Nephron (organoid): ENCODE measurements around the gene DDC.

Experiments
- H3K27ac Mint-ChIP-seq, 3 experiments: 2 replicates each; pipeline ENCODE4 v1.8.0; 2020; ENCODE audit warnings: mixed read lengths in 3 of 3, mild to moderate bottlenecking in 2 of 3, moderate library complexity in 1 of 3
- H3K27me3 Mint-ChIP-seq: 2 replicates; pipeline ENCODE4 v1.8.0; 2021; ENCODE audit warnings: low read depth, mild to moderate bottlenecking, moderate library complexity, mixed read lengths
- H3K36me3 Mint-ChIP-seq: 2 replicates; pipeline ENCODE4 v1.8.0; 2020; ENCODE audit warnings: low read depth, mixed read lengths
- H3K4me1 Mint-ChIP-seq: 2 replicates; pipeline ENCODE4 v1.8.0; 2020; ENCODE audit warnings: mixed read lengths
- H3K4me3 Mint-ChIP-seq, 3 experiments: 2 replicates each; pipeline ENCODE4 v1.8.0; 2020; ENCODE audit warnings: mild to moderate bottlenecking in 3 of 3, mixed read lengths in 3 of 3, moderate library complexity in 2 of 3
- H3K9me3 Mint-ChIP-seq: 2 replicates; pipeline ENCODE4 v1.8.0; 2020; ENCODE audit warnings: mixed read lengths
- TF ChIP-seq, protein P1 (sequence below), 3 experiments: fragments of 200-600 bp; sonication (generic); IDR thresholded peaks; one replicate each; pipeline ENCODE4 v1.5.0; 2021; ENCODE audit warnings: antibody characterized with exemption in 3 of 3; ENCODE audit not compliant: unreplicated experiment in 3 of 3

The DDC gene

DNA sequence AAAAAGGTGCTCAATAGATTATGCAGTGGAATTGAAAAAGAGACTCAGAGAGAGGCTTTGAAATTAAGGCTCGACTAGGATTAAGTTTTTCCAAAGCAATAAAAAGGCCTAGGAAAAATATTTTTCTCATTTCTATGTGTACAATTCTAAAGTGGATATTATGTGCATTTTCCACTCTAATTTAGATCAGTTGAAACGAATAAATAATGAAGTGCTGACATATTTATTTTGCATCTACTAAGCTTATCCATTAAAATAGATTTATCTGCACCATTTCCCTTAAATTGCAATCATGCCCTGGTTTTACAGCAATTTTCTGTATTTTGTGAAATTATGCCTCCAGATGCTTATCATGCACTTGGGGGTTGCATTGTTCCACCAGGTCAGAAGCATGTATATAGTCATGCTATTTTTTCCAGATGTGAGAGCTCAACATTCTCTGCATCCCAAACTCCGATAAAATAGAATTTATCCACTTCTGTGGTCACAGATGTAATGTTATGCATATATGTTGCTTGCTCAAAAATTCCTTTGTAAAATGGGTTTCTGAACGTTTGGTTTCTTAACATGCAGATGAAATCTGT, 133.4 kb downstream of the DDC start:
- H3K4me1 Mint-ChIP-seq, result no peaks in the 10 kb centered on the region
- H3K27me3 Mint-ChIP-seq, result no peaks in the 10 kb centered on the region
- H3K27ac Mint-ChIP-seq, result no peak overlapping the region
- no peaks in the 10 kb centered on the region for H3K9me3 Mint-ChIP-seq
- no peak overlapping the region for H3K4me3 Mint-ChIP-seq
- TF ChIP-seq, protein P1, sequence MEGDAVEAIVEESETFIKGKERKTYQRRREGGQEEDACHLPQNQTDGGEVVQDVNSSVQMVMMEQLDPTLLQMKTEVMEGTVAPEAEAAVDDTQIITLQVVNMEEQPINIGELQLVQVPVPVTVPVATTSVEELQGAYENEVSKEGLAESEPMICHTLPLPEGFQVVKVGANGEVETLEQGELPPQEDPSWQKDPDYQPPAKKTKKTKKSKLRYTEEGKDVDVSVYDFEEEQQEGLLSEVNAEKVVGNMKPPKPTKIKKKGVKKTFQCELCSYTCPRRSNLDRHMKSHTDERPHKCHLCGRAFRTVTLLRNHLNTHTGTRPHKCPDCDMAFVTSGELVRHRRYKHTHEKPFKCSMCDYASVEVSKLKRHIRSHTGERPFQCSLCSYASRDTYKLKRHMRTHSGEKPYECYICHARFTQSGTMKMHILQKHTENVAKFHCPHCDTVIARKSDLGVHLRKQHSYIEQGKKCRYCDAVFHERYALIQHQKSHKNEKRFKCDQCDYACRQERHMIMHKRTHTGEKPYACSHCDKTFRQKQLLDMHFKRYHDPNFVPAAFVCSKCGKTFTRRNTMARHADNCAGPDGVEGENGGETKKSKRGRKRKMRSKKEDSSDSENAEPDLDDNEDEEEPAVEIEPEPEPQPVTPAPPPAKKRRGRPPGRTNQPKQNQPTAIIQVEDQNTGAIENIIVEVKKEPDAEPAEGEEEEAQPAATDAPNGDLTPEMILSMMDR (IDR thresholded peaks at IDR 0.05; ENCODE audit: unreplicated experiment in 3 of 3), result no peak
- H3K36me3 Mint-ChIP-seq, result peaks cover 2% of the 10 kb centered on the region

DNA sequence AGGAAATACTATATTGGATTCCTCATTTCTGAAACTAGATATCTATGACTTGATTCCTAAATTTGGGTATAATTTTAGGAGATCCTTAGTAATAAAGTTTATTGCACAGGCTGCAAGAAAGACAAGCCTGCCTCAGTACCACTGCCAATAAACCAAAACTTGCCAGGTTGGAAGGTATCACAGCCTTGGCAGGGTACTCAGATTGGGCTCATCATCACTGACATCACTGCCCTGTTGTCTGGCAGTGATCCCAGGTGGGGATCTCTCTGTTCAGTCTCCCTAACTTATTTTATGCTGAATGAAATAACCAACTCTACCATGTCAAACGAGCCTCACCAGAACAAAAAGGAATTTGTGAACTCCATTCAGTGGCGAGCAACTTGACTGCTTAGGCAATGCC, 133.9 kb downstream of the DDC start:
- H3K36me3 Mint-ChIP-seq, result no peaks in the 10 kb centered on the region

DNA sequence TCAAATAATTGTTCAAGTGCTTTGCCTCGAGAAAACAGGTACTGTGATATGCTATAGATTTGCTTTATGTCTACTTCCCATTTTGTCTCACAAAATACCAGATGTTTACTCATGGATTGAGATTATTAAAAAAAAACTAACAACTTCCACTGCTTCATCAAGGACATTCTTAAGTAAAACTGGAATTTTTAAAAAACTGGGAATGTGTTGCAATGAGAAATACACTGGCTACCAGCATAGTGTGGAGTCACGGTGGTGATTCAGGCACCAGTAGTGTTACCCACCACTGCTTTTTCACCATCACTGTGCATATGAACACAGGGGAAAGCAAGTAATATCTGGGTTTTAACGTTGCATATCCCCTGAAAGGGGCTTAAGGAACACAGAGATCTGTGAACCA, 136.3 kb downstream of the DDC start:
- Mint-ChIP-seq H3K4me1 (no peaks in the 10 kb centered on the region), H3K36me3 (no peaks in the 10 kb centered on the region), H3K27me3 (no peaks in the 10 kb centered on the region), H3K9me3 (no peaks in the 10 kb centered on the region), H3K4me3 (no peak overlapping the region), H3K27ac (no peak overlapping the region)
- TF ChIP-seq, protein P1 (IDR thresholded peaks at IDR 0.05; ENCODE audit: unreplicated experiment in 3 of 3), result no peak

More for the DNA sequence above, 133.9 kb downstream of the DDC start:
- Mint-ChIP-seq H3K4me1 (no peaks in the 10 kb centered on the region), H3K9me3 (no peaks in the 10 kb centered on the region), H3K4me3 (no peak overlapping the region), H3K27me3 (no peaks in the 10 kb centered on the region), H3K27ac (no peak overlapping the region)
- TF ChIP-seq, protein P1 (IDR thresholded peaks at IDR 0.05; ENCODE audit: unreplicated experiment in 3 of 3), result no peak

DNA sequence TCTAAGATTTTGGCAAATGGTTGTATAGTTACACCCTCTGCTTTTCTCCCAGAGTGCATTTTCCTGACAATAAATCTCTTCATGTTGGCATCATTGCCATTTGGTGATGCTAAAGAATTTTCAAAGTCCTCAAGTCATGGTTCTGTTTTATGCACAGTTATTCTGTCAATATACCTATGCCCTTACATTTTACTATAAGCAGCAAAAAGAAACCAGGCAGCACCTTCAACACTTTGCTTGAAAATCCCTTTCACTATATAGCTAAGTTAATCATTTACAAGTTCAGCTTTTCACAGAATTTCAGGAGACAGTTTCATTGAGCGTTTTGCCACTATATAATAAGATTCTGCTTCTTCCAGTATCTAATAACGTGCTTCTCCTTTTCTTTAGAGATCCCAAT, 137.7 kb downstream of the DDC start:
- TF ChIP-seq, protein P1 (IDR thresholded peaks at IDR 0.05; ENCODE audit: unreplicated experiment in 3 of 3), result no peak
- H3K4me1 Mint-ChIP-seq, result no peaks in the 10 kb centered on the region
- no peak overlapping the region for H3K27ac Mint-ChIP-seq
- H3K4me3 Mint-ChIP-seq, result no peak overlapping the region
- H3K27me3 Mint-ChIP-seq, result no peaks in the 10 kb centered on the region
- H3K9me3 Mint-ChIP-seq, result no peaks in the 10 kb centered on the region
- H3K36me3 Mint-ChIP-seq, result no peaks in the 10 kb centered on the region

DNA sequence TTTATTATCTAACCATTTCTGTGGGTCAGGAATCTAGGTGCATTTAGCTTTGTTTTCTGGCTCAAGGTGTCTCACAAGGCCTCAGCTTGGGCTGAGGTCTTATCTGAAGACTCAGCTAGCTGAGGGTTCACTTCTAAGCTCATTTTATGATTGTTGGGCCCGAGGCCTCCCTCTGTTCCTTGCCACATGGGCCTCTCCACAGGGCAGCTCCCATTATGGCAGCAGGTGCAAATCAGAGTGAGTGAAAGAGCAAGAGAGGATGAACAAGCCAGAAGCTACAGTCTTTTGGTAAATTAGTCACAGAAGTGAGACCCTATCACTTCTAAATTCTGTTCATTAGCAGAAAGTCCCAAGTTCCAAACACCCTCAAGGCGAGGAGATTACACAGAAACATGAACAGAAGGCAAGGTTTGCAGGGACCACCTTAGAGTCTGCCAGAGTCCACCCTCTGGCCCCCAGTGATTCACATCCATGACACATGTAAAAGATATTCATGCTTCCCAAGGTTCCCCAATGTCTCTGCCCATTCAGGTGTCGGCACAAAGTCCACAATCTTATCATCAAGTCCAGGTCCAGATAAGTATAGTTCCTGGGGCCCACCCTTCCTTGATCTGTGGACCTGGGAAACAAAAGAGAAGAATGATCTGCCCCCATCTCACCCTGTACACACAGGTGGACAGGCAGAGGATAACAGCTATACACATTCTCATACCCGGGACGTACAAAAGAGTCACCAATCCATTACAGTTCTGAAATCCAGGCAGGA, 138.7 kb downstream of the DDC start:
- no peaks in the 10 kb centered on the region for H3K27me3 Mint-ChIP-seq
- TF ChIP-seq, protein P1 (IDR thresholded peaks at IDR 0.05; ENCODE audit: unreplicated experiment in 3 of 3), result no peak
- H3K36me3 Mint-ChIP-seq, result no peaks in the 10 kb centered on the region
- no peak overlapping the region for H3K4me3 Mint-ChIP-seq
- no peak overlapping the region for H3K27ac Mint-ChIP-seq
- no peaks in the 10 kb centered on the region for H3K9me3 Mint-ChIP-seq
- no peaks in the 10 kb centered on the region for H3K4me1 Mint-ChIP-seq

DNA sequence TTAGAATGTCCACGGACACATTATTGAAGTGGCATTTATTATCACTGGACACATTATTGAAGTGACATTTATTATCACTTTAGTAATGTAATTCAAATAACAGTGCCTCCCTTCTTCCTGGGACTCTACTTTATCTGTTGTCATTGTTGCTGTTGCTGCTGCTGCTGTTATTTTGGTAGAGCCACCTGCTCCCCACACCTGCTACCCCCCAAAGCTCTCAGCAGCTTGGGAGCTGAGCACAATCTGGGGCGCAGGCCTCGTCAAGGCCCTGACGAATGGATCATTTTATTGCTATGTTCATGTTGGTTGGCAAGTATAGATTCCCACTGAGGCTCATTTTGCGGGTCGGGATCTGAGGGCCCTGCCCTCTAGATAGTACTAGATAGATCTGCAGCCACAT, 139.9 kb downstream of the DDC start:
- Mint-ChIP-seq H3K9me3 (no peaks in the 10 kb centered on the region), H3K4me3 (no peak overlapping the region), H3K27ac (no peak overlapping the region), H3K36me3 (no peaks in the 10 kb centered on the region), H3K27me3 (no peaks in the 10 kb centered on the region), H3K4me1 (no peaks in the 10 kb centered on the region)
- TF ChIP-seq, protein P1 (IDR thresholded peaks at IDR 0.05; ENCODE audit: unreplicated experiment in 3 of 3), result no peak
